BLaER1 treated with 17β-estradiol and CSF1 and Interleukin-3, amounts not matched to agents 10 nM and 100 nM (cell line): ENCODE data around the gene ACY1.
"Not testable (repeated sequence)": the region's sequence is repeated elsewhere in the genome, so short reads cannot be mapped to it uniquely, and the experiment has no call there.

Experiments used
- H3K27ac ChIP-seq, 11 experiments: shearing (Covaris generic); formaldehyde crosslinking; 2 replicates each; pipeline ENCODE4 v1.8.1; 2022
- H3K27me3 ChIP-seq, 11 experiments: shearing (Covaris generic); formaldehyde crosslinking; 2 replicates each; pipeline ENCODE4 v1.8.1; 2022
- H3K36me3 ChIP-seq, 11 experiments: shearing (Covaris generic); formaldehyde crosslinking; 2 replicates each; pipeline ENCODE4 v1.8.1; 2022
- H3K4me1 ChIP-seq, 10 experiments: shearing (Covaris generic); formaldehyde crosslinking; 2 replicates each; pipeline ENCODE4 v1.8.1; 2022
- H3K4me2 ChIP-seq, 11 experiments: shearing (Covaris generic); formaldehyde crosslinking; 2 replicates each; pipeline ENCODE4 v1.8.1; 2022
- H3K4me3 ChIP-seq, 10 experiments: shearing (Covaris generic); formaldehyde crosslinking; 2 replicates each; pipeline ENCODE4 v1.8.1; 2022
- H3K9ac ChIP-seq, 11 experiments: shearing (Covaris generic); formaldehyde crosslinking; 2 replicates each; pipeline ENCODE4 v1.8.1; 2022
- H3K9me3 ChIP-seq, 11 experiments: shearing (Covaris generic); formaldehyde crosslinking; replicated peaks in 1 of 11; 2 replicates each; pipeline ENCODE4 v1.8.1; 2022
- H4K20me1 ChIP-seq, 11 experiments: shearing (Covaris generic); formaldehyde crosslinking; 2 replicates each; pipeline ENCODE4 v1.8.1; 2022
- Cebpa-rat ChIP-seq, 11 experiments: shearing (Covaris generic); IDR thresholded peaks; 2 replicates each; pipeline ENCODE4 v1.8.1; 2022

Gene ACY1

DNA sequence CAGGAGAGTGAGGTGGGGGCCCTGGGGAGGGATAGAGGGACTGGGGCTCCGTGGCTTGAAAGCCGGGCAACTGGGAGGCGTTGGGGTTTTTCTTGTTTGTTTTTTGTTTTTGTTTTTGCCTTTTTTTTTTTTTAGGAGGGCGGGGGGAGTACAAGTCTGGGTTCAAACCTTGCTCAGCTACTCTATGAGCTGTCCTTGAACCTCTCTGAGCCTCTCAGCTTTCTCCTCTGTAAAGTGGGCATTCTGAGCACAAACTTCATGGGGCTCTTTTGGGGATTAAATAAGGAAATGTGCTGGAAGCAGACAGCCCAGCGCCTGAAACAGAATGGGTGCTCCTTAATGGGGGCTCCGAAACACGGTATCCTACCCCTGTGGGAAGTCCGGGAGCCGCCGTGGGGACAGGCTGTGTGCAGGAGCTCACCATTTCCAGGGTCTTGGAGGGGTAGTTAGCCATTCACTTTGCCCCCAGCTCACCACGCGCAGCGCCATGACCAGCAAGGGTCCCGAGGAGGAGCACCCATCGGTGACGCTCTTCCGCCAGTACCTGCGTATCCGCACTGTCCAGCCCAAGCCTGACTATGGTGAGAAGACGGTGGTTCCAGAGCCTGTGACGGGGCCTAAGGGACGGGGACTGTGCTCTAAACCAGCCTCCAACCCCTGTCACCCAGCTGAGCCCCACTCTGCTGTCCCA lies 388 bp downstream of the ACY1 start:
- H3K27me3 ChIP-seq = no peaks in the 10 kb centered on the region
- H3K27ac ChIP-seq = peak overlapping the region; percentile 78 to 95 (median 86)
- H3K36me3 ChIP-seq = peaks cover 0 to 19% (median 8%) of the 10 kb centered on the region in 11 experiments; a peak in 8 of 22 replicates

GRCh38 chr3:51984269-51984647 lies 923 bp downstream of the ACY1 start:
- Histone ChIP-seq H3K27ac (peak overlapping the region; percentile 78 to 95 (median 86); a peak in 19 of 22 replicates), H3K27me3 (no peaks in the 10 kb centered on the region), H3K9me3 (0 out of 22 replicates have a peak, but pooled peaks cover 0 to 7% (median 0%) of the 10 kb centered on the region in 11 experiments), H3K4me1 (peaks cover 32 to 45% (median 41%) of the 10 kb centered on the region in 10 experiments), H3K4me2 (peak overlapping the region; percentile 87 to 97 (median 93)), H3K36me3 (peaks cover 0 to 21% (median 8%) of the 10 kb centered on the region in 11 experiments; a peak in 9 of 22 replicates), H4K20me1 (peaks cover 0 to 29% (median 11%) of the 10 kb centered on the region in 11 experiments; a peak in 15 of 22 replicates), H3K9ac (peak overlapping the region; percentile 80 to 92 (median 87); a peak in 21 of 22 replicates), H3K4me3 (peak overlapping the region in 8 of 10 experiments; percentile 59 to 84 (median 68); a peak in 10 of 20 replicates)
- no peak for TF ChIP-seq Cebpa-rat (IDR thresholded peaks at IDR 0.05)

More for the DNA sequence above, 388 bp downstream of the ACY1 start:
- H3K9ac ChIP-seq = peak overlapping the region; percentile 80 to 92 (median 87)
- peak overlapping the region; percentile 87 to 97 (median 93) for H3K4me2 ChIP-seq
- no peak for TF ChIP-seq Cebpa-rat (IDR thresholded peaks at IDR 0.05)
- H3K4me3 ChIP-seq = peak overlapping the region; percentile 59 to 84 (median 68)
- H4K20me1 ChIP-seq = peaks cover 0 to 23% (median 5%) of the 10 kb centered on the region in 11 experiments; a peak in 13 of 22 replicates
- peaks cover 32 to 45% (median 41%) of the 10 kb centered on the region in 10 experiments for H3K4me1 ChIP-seq
- H3K9me3 ChIP-seq = 0 out of 22 replicates have a peak, but pooled peaks cover 0 to 7% (median 0%) of the 10 kb centered on the region in 11 experiments

DNA sequence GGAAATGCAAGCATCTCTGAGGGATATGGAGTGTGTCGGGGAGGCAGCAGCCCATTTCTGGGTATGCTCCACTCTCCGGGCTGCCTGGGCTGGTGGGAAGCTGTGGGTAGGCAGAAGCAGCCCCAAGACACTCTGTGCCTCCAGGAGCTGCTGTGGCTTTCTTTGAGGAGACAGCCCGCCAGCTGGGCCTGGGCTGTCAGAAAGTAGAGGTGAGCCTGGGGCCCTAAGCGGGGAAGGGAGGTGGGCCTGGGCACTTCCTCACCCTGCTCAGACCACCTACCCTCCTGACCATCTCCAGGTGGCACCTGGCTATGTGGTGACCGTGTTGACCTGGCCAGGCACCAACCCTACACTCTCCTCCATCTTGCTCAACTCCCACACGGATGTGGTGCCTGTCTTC lies 1.7 kb downstream of the ACY1 start:
- H4K20me1 ChIP-seq = peaks cover 0 to 37% (median 19%) of the 10 kb centered on the region in 11 experiments; a peak in 17 of 22 replicates
- peak overlapping the region in 4 of 11 experiments; percentile 4 to 85 (median 49); a peak in 5 of 22 replicates for H3K9ac ChIP-seq
- peak overlapping the region in 1 of 11 experiments; percentile 4; a peak in 2 of 22 replicates for H3K27ac ChIP-seq
- no peak for TF ChIP-seq Cebpa-rat (IDR thresholded peaks at IDR 0.05)
- H3K27me3 ChIP-seq = no peaks in the 10 kb centered on the region
- peaks cover 0 to 18% (median 7%) of the 10 kb centered on the region in 11 experiments; a peak in 8 of 22 replicates for H3K36me3 ChIP-seq
- peak overlapping the region in 8 of 11 experiments; percentile 7 to 97 (median 93); a peak in 12 of 22 replicates for H3K4me2 ChIP-seq
- H3K9me3 ChIP-seq = 0 out of 22 replicates have a peak, but pooled peaks cover 0 to 3% (median 0%) of the 10 kb centered on the region in 11 experiments
- H3K4me1 ChIP-seq = peaks cover 32 to 48% (median 42%) of the 10 kb centered on the region in 10 experiments
- no peak overlapping the region for H3K4me3 ChIP-seq

- Histone ChIP-seq H3K9ac (peak overlapping the region in 4 of 11 experiments; percentile 14 to 27 (median 22); a peak in 3 of 22 replicates), H3K4me3 (no peak overlapping the region), H3K4me1 (peaks cover 27 to 48% (median 35%) of the 10 kb centered on the region in 10 experiments), H3K36me3 (peaks cover 1 to 10% (median 2%) of the 10 kb centered on the region in 11 experiments), H3K27ac (peak overlapping the region in 1 of 11 experiments; percentile 5; a peak in 1 of 22 replicates), H4K20me1 (peaks cover 2 to 49% (median 25%) of the 10 kb centered on the region in 11 experiments; a peak in 18 of 22 replicates), H3K27me3 (no peaks in the 10 kb centered on the region), H3K4me2 (no peak overlapping the region), H3K9me3 (no peaks in the 10 kb centered on the region)
- TF ChIP-seq Cebpa-rat (IDR thresholded peaks at IDR 0.05) = no peak
Observed at GRCh38 chr3:51986010-51986947, 2.9 kb downstream of the ACY1 start.

GRCh38 chr3:51987568-51987967 lies 4.2 kb downstream of the ACY1 start:
- Histone ChIP-seq H3K4me3 (no peak overlapping the region), H3K27ac (no peak overlapping the region), H4K20me1 (peaks cover 15 to 62% (median 38%) of the 10 kb centered on the region in 11 experiments; a peak in 21 of 22 replicates), H3K4me2 (no peak overlapping the region), H3K4me1 (peaks cover 27 to 48% (median 35%) of the 10 kb centered on the region in 10 experiments), H3K36me3 (peaks cover 14 to 23% (median 15%) of the 10 kb centered on the region in 11 experiments), H3K9me3 (no peaks in the 10 kb centered on the region), H3K27me3 (no peaks in the 10 kb centered on the region), H3K9ac (peak overlapping the region in 2 of 11 experiments; percentile 15 to 26; a peak in 1 of 22 replicates)
- no peak for TF ChIP-seq Cebpa-rat (IDR thresholded peaks at IDR 0.05)

GRCh38 chr3:51988286-51989146 lies 5.2 kb downstream of the ACY1 start:
- H3K27ac ChIP-seq = no peak overlapping the region

GRCh38 chr3:51990501-51990971 lies 7.2 kb downstream of the ACY1 start:
- H3K27ac ChIP-seq = peak overlapping the region in 6 of 11 experiments; percentile 16 to 49 (median 30); a peak in 9 of 22 replicates

More at GRCh38 chr3:51988286-51989146, 5.2 kb downstream of the ACY1 start:
- peaks cover 33 to 48% (median 42%) of the 10 kb centered on the region in 10 experiments for H3K4me1 ChIP-seq
- H3K27me3 ChIP-seq = no peaks in the 10 kb centered on the region
- H3K4me2 ChIP-seq = no peak overlapping the region
- H3K4me3 ChIP-seq = no peak overlapping the region
- H3K9me3 ChIP-seq = no peaks in the 10 kb centered on the region
- H3K9ac ChIP-seq = peak overlapping the region in 2 of 11 experiments; percentile 13 to 29; a peak in 2 of 22 replicates
- H4K20me1 ChIP-seq = peaks cover 24 to 71% (median 47%) of the 10 kb centered on the region in 11 experiments; a peak in 21 of 22 replicates
- peaks cover 24 to 33% (median 24%) of the 10 kb centered on the region in 11 experiments for H3K36me3 ChIP-seq
- TF ChIP-seq Cebpa-rat (IDR thresholded peaks at IDR 0.05) = no peak

More at GRCh38 chr3:51990501-51990971, 7.2 kb downstream of the ACY1 start:
- not testable (repeated sequence) for H3K4me2 ChIP-seq, H3K9me3 ChIP-seq, H3K4me3 ChIP-seq, H3K27me3 ChIP-seq
- peaks cover 35 to 87% (median 60%) of the 10 kb centered on the region in 11 experiments; a peak in 21 of 22 replicates for H4K20me1 ChIP-seq
- H3K36me3 ChIP-seq = peaks cover 40 to 51% (median 42%) of the 10 kb centered on the region in 11 experiments
- peaks cover 37 to 46% (median 38%) of the 10 kb centered on the region in 10 experiments for H3K4me1 ChIP-seq
- H3K9ac ChIP-seq = peak overlapping the region in 4 of 11 experiments; percentile 13 to 23 (median 16); a peak in 2 of 22 replicates
